Measurements from ENCODE around the gene TBC1D5.
"Not testable (repeated sequence)": the region's sequence is repeated elsewhere in the genome, so short reads cannot be mapped to it uniquely, and the experiment has no call there.

The TBC1D5 gene

DNA sequence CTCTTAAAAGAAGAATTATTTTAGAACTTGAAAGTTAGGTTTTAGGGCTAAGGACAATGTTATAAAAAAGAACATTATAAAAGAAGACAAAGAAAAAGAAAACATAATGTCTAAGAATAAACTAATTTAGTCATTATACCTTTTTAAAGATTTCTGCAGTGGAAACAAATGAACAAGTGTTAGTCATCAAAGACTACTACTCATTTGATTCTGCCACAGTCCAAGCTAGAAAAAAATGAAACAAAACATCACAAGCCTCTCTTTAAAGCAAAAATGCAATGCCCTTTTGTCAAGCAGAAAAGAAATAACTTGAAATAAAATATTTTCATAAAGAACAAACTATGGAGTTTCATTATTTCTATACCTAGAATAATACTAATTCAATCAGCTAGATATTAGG, 102.0 kb downstream of the TBC1D5 start:
- no peak for FAIRE-seq

DNA sequence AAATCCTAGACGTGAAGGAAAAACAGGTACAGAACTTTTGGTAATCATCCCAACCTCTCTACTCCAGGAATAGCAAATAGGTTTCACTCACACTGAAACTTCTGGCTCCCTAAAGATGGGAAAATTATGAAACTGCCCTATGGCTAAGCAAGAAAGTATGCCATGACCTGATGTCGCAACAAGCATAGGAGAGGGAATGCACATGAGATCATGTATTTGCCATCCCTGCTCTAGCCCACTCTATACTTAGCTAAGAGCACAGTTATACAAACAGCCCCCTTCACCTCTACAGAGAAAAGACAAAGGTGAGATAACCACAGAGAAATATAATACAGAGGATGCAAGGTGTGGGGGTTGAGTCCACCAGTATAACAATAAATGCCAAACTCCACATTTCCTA, 102.7 kb downstream of the TBC1D5 start:
- FAIRE-seq = no peak

- no peak for FAIRE-seq
Observed at GRCh38 chr3:17639257-17639656, 103.2 kb downstream of the TBC1D5 start.

DNA sequence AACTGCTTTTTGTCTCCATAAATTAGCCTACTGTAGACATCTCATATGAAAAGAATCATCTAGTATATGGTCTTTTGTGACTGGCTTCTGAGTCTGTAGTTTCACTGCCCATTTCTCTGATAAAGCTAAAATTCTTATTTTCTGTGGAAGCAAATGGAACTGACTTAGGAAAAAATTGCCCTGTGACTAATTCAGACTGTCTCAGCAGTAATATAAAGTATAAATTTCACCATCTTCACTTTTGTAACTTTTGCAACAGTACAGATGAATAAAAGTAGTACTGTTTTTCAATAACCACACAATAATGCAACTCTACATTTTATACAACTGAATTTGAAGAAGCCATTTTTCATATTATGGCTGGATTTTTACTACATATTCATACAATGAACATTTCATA, 104.1 kb downstream of the TBC1D5 start:
- FAIRE-seq = no peak

DNA sequence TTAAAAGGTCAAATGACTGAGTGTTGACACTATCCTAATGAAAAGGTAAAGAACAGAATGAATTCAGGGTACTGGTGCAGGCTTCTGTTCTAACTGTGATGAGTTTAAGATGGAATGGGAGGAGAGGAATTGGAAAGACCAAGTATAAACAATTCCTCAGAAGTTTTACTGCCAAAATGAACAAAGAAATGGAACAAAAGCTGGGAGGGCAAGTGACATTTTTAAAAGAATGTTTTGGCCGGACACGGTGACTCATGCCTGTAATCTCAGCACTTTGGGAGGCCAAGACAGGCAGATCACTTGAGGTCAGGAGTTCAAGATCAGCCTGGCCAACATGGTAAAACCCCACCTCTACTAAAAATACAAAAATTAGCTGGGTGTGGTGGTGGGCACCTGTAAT, 106.8 kb downstream of the TBC1D5 start:
- not testable (repeated sequence) for FAIRE-seq

DNA sequence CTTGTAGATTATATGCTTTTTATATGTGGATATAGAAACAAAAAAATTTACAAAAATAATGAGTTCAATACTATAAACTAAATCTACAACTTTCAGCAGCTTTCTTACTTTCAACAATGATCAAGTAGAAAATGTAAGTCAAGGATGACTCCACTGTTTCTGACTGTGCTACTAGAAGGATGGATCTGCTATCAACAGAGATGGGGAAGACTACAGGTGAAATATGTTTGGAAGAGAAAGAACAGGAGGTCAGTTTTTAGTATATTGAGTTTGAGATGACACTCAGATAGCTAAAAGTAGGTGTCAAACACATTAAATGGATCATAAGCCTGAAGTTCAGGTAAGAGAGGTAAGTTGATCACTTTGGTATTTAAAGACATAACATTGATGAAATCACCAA, 107.5 kb downstream of the TBC1D5 start:
- no peak for FAIRE-seq

- no peak for FAIRE-seq
Observed at GRCh38 chr3:17634201-17634600, 108.2 kb downstream of the TBC1D5 start.

GRCh38 chr3:17632401-17633100, 109.9 kb downstream of the TBC1D5 start:
- FAIRE-seq = no peak

DNA sequence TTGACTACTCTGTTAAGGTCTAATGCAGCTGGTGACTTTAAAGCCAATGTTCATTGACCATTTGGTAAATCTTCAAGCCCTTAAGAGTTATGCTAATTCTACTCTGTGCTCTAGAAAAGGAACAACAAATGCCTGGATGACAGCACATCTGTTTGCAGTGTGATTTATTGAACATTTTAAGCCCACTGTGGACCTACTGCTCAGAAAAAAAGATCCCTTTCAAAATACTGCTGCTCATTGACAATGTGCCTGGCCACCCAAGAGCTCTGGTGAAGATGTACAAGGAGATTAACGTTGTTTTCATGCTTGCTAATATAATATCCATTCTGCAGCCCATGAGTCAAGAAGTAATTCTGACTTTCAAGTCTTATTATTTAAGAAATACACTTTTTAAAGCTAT, 110.8 kb downstream of the TBC1D5 start:
- FAIRE-seq = no peak

GRCh38 chr3:17629400-17629799, 113.0 kb downstream of the TBC1D5 start:
- no peak for FAIRE-seq

DNA sequence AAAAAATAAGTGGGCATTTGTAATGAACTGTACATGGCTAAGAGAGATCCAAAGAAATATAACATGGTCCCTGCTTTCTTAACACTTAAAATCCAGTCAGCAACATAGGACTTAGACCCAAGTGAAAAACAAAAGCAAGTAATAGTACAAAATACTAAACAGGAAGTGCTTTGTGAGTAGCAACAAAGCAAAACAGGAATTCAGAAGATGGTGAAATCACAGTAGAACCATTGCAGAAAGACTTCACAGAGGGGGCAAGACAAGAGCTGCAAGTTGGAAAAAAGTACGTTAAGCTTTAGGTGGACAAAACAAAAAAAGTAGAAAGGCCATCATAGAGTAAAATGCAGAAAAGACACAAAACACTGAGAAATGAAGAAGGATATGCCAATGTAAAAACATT, 116.0 kb downstream of the TBC1D5 start:
- FAIRE-seq = no peak

DNA sequence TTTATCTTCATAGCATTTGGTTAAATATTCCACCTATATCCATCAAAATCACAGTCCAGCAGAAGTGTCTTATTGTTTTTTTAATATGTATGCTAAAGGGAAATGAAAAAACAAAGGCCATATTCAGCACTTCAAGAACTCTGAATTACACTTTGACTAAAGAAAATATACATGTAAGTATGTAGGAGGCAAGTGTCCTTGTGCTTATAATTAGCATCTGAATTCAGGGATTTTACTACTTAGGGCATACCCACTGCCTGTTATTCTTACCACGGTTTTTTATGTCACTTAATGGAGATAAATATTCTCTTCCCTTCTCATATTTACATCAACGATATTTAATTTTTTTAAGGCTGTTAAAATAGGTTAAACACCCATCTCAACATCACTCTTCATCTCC, 117.3 kb downstream of the TBC1D5 start:
- FAIRE-seq = no peak

GRCh38 chr3:17623464-17623863, 119.0 kb downstream of the TBC1D5 start:
- no peak for FAIRE-seq

DNA sequence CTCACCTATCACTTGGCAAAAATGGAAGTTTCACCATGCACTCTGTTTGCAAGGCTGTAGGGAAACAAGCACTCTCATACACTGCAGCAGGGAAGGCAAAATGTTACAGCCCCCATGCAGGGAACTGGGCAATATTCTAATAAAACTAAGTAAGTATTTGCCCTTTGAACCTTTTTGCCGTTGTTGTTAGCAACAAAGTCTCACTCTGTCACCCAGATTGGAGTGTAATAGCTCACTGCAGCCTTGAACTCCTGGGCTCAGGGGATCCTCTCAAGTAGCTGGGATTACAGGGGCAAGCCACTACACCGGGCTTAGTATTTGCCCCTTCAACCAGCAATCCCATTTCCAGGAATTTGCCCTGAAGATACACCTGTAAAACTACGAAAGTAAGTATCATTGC, 122.5 kb downstream of the TBC1D5 start:
- FAIRE-seq = no peak

GRCh38 chr3:17613017-17613416, 129.4 kb downstream of the TBC1D5 start:
- FAIRE-seq = not testable (repeated sequence)

- FAIRE-seq = no peak
Observed at GRCh38 chr3:17607905-17608304, 134.5 kb downstream of the TBC1D5 start.

- no peak for FAIRE-seq
Observed at GRCh38 chr3:17605934-17606333, 136.5 kb downstream of the TBC1D5 start.

- FAIRE-seq = no peak
Observed at GRCh38 chr3:17605032-17605431, 137.4 kb downstream of the TBC1D5 start.

DNA sequence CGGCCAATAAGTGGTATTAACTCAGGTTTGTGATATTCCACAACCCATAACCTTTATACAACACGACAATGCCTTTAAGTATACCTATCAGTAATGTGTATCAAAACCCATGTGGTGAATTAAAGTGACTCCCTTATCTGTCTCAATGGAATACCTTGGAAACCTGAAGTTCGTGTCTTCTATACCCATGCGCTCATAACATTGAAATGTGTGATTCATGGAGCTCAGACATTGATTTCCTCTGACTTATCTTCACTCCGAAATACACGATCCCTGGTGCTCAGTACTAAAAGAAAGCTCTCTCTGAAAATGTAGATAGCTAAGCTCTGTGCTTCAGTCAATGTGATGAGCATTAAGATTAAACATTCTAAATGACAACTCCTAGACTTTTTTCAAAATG, 140.3 kb downstream of the TBC1D5 start:
- FAIRE-seq = no peak

DNA sequence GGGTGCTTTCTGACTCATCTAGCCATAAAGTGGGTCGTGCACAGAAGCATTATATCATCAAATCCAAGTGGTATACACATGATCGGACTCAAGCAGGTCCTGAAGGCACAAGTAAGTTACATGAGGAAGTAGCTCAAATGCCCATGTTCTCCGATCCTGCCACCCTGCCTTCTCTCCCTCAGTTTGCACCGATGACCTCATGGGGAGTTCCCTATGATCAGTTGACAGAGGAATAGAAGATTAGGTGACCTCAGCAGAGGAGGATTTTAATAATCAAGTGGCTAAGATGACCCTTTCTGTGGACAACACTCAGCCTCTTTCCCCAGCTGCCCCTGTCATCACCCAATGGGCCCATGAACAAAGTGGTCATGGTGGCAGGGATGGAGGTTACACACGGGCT, 149.5 kb downstream of the TBC1D5 start:
- no peak for FAIRE-seq

GRCh38 chr3:17590465-17590864, 152.0 kb downstream of the TBC1D5 start:
- FAIRE-seq = no peak

DNA sequence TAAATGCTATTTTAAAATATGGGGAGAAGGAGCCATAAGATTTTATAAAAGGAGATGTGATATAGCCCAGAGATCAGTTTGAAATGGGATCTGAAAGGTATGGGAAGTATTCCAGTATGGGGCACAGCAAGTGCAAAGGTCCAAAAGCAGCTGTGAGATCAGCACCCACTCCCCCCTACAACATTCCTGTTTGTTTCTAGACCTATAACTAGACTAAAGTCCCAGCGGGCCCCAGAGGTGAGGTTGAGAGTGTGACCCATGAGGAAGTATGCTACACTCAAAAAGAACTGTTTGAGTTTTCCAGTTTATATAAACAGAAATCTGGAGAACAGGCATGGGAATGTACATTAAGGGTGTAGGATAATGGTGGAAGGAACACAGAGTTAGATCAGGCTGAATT, 152.5 kb downstream of the TBC1D5 start:
- no peak for FAIRE-seq

GRCh38 chr3:17588422-17588821, 154.0 kb downstream of the TBC1D5 start:
- FAIRE-seq = no peak

DNA sequence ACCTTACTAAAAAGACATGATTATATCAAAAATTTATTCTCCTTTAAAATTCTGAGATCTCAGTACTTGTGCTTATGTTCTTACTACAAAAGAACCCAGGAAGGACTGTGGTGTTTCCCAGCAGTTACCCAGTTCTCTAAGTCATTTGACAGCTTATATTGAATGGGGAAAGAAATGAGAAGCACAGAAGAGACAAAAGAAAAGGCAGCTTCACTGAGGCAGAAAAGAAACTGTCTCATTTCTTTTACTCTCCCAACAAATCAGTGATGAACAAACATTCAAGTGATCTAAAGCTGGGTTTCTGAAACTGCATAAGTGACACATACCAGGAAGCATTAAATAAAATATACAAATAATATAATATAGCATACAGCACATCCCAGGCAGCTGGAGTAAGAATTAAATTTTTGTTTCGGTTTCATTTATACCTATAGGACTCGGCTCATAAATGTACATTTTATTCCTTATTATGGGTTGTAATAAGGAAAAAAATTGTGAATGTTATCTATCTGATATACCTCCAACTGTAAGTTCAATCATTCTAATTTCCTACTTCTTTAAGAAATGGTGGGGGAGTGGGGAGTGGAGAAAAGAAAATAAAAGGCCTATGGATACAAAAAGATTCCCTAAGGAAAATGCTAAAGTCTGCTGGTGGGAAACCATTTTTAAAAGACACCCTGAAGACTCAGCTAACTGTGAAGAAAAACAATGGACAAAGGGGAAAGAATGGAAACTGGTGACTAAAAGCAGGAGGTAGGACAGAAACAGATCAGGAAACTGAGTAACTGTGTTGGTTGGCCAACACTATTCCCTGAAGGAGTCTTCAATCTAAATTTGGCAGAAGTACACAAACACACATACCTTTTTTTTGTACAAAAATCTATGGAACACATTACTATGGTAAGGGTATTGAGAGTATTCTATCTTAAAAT, 156.8 kb downstream of the TBC1D5 start:
- peak; percentile 16 for FAIRE-seq

Data from A204.1 (cell line).